HG03280 (cell line): ENCODE data around the gene SAP25.
"Not testable (repeated sequence)": the region's sequence is repeated elsewhere in the genome, so short reads cannot be mapped to it uniquely, and the experiment has no call there.

Experiments
- ATAC-seq: cut with Tn5 transposase; IDR thresholded peaks from one replicate; pipeline ENCODE4 v1.9.1; 2021; ENCODE audit warnings: mild to moderate bottlenecking, moderate library complexity; ENCODE audit not compliant: unreplicated experiment

Gene SAP25

DNA sequence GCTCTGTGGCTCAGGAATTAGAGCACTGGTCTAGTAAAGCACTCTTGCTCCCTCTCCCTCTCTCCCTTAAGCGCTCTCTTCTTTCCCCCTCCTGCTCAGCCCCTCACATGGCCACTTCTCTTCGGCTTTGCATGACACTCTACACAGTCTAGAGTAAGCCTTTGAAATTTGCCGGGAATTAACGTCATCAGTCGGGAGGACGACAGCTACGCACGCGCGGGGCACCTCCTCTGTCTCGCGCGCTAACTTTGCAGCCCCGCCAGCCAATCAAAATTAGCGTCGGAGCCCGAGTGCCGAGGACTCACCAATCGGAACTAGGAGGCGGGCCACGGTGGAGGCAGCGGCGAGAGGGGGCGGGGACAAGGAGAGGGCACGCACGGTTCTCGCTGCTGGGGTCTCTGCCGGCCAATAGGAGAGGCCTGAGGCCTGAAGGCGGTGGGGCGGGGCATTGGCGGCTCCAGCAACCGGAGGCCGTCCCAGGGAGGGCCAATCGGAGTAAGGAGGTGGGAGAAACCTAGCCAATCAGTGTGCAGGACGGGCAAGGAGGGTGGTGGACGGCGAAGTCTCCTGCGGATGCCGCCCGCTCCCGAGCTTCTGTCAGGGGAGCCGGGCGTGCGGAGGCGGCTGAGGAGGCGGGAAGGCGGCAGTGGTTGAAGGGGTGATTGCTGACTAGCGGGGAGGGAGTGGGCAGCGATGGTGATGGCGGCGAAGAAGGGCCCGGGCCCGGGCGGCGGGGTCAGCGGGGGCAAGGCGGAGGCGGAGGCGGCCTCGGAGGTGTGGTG is 34.9 kb downstream of the SAP25 start, which contains the start of gene AGFG2:
Gene AGFG2 (plus strand): TSS at position 550 of the 782 bp plus-strand sequence. CDS start 144 bp downstream, at position 694.
- ATAC-seq, result peak; percentile 96

DNA sequence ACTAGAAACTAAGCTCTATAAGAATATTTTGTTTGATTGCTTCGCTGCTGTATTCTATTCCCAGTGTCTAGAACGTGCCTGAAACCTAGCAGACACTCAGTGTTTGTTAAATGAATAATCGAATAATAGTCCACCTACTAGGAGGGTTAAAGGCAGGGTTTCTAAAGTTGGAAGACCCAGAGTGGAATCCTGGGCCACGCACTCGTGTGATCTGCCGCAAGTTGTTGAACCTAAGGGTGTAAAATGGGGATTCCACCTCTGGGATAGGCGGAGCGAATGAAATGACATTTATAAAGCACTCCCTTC is 35.4 kb downstream of the SAP25 start:
- ATAC-seq, result no peak

DNA sequence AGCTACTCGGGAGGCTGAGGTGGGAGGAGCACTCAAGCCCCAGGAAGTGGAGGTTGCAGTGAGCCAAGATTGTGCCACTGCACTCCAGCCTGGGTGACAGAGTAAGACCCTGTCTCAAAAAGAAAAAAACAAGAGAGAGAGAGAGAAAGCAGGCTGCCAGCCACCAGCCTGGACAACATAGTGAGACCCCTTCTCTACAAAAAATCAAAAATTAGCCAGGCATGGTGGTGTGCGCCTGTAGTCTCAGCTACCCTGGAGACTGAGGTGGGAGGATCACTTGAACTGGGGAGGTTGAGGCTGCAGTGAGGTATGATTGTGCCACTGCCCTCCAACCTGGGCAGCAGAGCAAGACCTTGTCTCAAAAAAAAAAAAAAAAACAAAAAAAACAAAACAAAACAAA is 37.0 kb downstream of the SAP25 start:
- ATAC-seq, result not testable (repeated sequence)

DNA sequence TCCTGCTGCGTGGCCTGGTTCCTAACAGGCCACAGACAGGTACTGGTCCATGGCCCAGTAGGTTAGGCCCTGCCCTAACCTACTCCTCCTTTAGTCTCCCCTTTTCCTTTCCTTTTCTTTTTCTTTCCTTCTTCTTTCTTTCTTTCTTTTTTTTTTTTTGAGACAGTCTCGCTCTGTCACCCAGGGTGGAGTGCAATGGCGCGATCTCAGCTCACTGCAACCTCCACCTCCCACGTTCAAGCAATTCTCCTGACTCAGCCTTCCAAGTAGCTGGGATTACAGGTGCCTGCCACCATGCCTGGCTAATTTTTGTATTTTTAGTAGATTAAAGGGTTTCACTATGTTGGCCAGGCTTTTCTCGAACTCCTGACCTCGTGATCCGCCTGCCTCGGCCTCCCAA is 37.7 kb downstream of the SAP25 start:
- ATAC-seq, result not testable (repeated sequence)

DNA sequence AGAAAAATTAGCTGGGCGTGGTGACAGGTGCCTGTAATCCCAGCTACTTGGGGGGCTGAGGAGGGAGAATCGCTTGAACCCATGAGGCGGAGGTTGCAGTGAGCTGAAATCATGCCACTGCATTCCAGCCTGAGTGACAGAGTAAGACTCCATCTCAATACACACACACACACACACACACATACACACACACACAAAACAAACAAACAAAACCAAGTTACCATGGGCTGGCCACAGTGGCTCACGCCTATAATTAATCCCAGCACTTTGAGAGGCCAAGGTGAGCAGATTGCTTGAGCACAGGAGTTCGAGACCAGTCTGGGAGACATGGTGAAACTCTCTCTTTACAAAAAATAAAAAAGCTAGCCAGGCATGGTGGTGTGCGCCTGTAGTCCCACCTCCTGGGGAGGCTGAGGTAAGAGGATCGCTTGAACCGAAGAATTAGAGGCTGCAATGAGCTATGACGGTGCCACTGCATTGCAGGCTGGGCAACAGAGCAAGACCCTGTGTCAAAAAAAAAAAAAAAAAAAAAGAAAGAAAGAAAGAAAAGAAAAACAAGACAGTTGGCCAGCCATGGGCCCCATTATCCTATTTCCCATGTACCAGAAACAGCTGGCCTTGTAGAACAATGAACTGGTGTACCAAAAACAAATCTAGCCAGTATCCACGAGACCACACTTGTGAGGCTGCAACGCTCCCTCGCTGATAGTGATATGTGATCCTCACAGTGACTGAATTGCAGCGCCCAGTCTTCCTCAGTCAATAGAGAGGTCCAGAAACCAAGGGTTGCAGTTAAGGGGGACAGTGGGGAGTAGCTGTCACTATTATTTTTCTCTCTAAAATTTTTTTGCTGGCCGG is 41.3 kb downstream of the SAP25 start:
- no peak for ATAC-seq

DNA sequence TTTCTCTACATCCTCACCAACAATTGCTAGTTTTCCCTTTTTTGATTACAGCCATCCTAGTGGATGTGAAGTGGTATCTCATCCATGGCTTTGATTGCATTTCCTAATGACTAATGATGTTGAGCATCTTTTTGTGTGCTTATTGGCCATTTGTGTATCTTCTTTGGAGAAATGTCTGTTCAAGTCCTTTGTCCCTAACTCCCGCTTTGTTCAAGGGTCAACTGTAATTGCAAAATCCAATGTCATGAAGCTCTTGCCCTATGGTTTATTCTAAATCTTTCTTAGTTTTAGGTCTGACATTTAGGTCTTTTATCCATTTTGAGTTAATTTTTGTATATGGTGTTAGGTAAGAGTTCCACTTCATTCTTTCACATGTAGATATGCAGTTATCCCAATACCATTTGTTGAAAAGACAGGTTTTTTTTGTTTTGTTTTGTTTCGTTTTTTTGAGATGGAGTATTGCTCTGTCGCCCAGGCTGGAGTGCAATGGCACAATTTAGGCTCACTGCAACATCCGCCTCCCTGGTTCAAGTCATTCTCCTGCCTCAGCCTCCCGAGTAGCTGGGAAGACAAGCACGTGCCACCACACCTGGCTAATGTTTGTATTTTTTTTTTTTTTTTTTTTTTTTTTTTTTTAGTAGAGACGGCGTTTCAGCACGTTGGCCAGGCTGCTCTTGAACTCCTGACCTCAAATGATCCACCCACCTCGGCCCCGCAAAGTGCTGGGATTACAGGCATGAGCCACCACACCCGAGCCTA is 45.4 kb downstream of the SAP25 start:
- ATAC-seq, result not testable (repeated sequence)

DNA sequence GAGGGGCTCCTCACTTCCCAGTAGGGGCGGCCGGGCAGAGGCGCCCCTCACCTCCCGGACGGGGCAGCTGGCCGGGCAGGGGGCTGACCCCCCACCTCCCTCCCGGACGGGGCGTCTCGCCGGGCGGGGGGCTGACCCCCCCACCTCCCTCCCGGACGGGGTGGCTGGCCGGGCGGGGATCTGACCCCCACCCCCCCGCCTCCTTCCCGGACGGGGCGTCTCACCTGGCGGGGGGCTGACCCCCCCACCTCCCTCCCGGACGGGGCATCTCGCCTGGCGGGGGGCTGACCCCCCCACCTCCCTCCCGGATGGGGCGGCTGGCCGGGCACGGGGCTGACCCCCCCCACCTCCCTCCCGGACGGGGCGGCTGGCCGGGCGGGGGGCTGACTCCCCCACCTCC is 50.5 kb downstream of the SAP25 start:
- not testable (repeated sequence) for ATAC-seq
